ENCODE data around the gene SMYD3. TPM values are rescaled to one million over a fixed set of nuclear protein-coding genes. Genes with fewer than 3 reads are reported as not detected.

The SMYD3 gene
- total RNA-seq, 4 donors from 2014 or later: 11.6 to 26.9 (median 18.3) TPM

DNA sequence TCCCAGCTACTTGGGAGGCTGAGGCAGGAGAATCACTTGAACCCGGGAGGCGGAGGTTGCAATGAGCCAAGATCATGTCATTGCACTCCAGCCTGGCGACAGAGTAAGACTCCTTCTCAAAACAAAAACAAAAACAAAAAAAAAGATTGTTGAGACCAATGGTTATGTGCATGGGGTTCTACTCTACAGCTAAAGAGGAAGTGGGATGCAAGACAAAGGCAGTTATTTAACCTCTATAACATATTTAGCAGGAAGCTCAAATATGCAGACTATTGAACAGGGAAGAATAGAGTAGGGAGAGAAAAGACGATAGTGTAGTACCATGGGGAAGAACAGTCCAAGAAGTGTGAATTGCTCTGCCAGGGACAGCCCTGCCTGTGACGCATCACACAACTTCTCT is 227.7 kb downstream of the SMYD3 start:
- H3K36me3 ChIP-seq: no peaks in the 10 kb centered on the region
- H3K4me3 ChIP-seq: no peak overlapping the region
- no peak for ATAC-seq
- WGBS, 2 donors (ENCODE audit: low coverage in 1 of 2): 87 to 88% methylated on average over 2 to 5 of the region's 5 CpGs
- H3K27ac ChIP-seq: no peak overlapping the region
- H3K4me1 ChIP-seq: no peaks in the 10 kb centered on the region
- H3K9me3 ChIP-seq: no peaks in the 10 kb centered on the region
- no peaks in the 10 kb centered on the region for H3K27me3 ChIP-seq
- no peak for TF ChIP-seq EP300 (IDR thresholded peaks at IDR 0.05)
- TF ChIP-seq POLR2A (IDR thresholded peaks at IDR 0.05): no peak
- TF ChIP-seq POLR2AphosphoS5 (IDR thresholded peaks at IDR 0.05): no peak
- TF ChIP-seq, protein P1, sequence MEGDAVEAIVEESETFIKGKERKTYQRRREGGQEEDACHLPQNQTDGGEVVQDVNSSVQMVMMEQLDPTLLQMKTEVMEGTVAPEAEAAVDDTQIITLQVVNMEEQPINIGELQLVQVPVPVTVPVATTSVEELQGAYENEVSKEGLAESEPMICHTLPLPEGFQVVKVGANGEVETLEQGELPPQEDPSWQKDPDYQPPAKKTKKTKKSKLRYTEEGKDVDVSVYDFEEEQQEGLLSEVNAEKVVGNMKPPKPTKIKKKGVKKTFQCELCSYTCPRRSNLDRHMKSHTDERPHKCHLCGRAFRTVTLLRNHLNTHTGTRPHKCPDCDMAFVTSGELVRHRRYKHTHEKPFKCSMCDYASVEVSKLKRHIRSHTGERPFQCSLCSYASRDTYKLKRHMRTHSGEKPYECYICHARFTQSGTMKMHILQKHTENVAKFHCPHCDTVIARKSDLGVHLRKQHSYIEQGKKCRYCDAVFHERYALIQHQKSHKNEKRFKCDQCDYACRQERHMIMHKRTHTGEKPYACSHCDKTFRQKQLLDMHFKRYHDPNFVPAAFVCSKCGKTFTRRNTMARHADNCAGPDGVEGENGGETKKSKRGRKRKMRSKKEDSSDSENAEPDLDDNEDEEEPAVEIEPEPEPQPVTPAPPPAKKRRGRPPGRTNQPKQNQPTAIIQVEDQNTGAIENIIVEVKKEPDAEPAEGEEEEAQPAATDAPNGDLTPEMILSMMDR (IDR thresholded peaks at IDR 0.05): no peak

DNA sequence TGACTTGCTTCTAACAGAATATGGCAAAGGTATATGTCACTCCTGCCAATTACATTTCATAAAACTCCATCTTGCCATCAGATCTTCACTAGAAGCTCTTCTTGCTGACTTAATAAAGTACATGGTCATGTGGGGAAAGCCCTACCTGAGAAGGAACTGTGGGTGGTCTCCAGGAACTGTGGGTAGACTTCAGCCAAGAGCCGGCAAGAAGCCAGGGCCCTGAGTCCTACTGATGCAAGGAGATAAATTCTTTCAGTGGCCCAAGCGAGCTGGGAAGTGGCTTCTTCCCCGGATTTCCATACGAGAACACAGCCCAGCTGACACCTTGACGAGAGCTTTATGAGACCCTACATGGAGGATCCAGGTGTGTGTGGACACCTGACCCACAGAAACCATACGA is 228.7 kb downstream of the SMYD3 start:
- no peak overlapping the region for H3K27ac ChIP-seq
- H3K4me3 ChIP-seq: no peak overlapping the region
- no peaks in the 10 kb centered on the region for H3K4me1 ChIP-seq
- ATAC-seq: no peak
- 86 to 100% methylated on average over 1 to 4 of the region's 6 CpGs for WGBS, 2 donors (ENCODE audit: low coverage in 1 of 2)
- no peaks in the 10 kb centered on the region for H3K27me3 ChIP-seq
- TF ChIP-seq, protein P1 (IDR thresholded peaks at IDR 0.05): no peak
- TF ChIP-seq POLR2AphosphoS5 (IDR thresholded peaks at IDR 0.05) (no peak), EP300 (IDR thresholded peaks at IDR 0.05) (no peak), POLR2A (IDR thresholded peaks at IDR 0.05) (no peak)
- no peaks in the 10 kb centered on the region for H3K9me3 ChIP-seq
- no peaks in the 10 kb centered on the region for H3K36me3 ChIP-seq

DNA sequence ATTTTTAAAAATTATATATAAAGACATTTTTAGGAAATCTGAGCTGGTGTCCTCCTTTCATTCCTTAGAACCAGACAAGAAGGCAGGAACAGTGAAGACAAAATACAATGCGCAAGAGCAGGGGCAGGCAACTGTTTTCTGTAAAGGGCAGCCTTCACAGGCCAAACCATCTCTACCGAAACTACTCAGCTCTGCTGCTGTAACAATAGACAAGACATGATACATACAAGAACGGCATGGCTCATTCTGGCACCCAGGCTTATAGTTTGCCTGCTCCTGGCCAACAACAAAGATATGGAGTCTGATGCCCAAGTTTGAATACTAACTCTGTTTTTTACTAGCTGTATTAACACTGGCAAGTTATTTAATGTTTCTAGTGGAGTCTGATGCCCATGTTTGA is 232.0 kb downstream of the SMYD3 start:
- Histone ChIP-seq H3K36me3 (no peaks in the 10 kb centered on the region), H3K27me3 (no peaks in the 10 kb centered on the region), H3K4me1 (no peaks in the 10 kb centered on the region), H3K9me3 (no peaks in the 10 kb centered on the region), H3K27ac (no peak overlapping the region), H3K4me3 (no peak overlapping the region)
- TF ChIP-seq, protein P1 (IDR thresholded peaks at IDR 0.05): no peak
- TF ChIP-seq POLR2AphosphoS5 (IDR thresholded peaks at IDR 0.05) (no peak), POLR2A (IDR thresholded peaks at IDR 0.05) (no peak), EP300 (IDR thresholded peaks at IDR 0.05) (no peak)
- no peak for ATAC-seq
- 93 to 100% methylated on average over 1 to 3 of the region's 3 CpGs for WGBS, 2 donors (ENCODE audit: low coverage in 1 of 2)

DNA sequence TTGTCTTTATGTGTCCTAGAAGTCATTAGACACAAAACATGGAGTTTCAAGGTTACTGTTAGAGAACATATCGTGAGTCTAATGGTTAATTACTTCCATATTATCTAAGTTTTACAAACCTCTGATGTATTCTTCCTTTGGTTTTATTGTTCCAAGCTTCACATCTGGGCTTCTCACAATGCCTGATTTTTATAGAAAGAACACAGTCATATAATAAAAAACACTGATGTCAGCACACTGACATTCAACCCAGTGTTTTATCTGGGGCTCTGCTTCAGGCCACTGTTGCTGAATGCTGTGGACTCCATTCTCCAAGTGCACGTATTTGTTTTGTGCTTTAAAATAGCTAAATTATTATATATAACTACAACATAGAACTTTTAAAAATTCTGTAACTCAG is 232.9 kb downstream of the SMYD3 start:
- Histone ChIP-seq H3K27ac (no peak overlapping the region), H3K4me3 (no peak overlapping the region), H3K4me1 (no peaks in the 10 kb centered on the region), H3K27me3 (no peaks in the 10 kb centered on the region), H3K36me3 (no peaks in the 10 kb centered on the region), H3K9me3 (no peaks in the 10 kb centered on the region)
- WGBS, 2 donors (ENCODE audit: low coverage in 1 of 2): 76 to 84% methylated on average over 2 of the region's 2 CpGs
- ATAC-seq: no peak
- no peak for TF ChIP-seq POLR2A (IDR thresholded peaks at IDR 0.05)
- TF ChIP-seq, protein P1 (IDR thresholded peaks at IDR 0.05): no peak

DNA sequence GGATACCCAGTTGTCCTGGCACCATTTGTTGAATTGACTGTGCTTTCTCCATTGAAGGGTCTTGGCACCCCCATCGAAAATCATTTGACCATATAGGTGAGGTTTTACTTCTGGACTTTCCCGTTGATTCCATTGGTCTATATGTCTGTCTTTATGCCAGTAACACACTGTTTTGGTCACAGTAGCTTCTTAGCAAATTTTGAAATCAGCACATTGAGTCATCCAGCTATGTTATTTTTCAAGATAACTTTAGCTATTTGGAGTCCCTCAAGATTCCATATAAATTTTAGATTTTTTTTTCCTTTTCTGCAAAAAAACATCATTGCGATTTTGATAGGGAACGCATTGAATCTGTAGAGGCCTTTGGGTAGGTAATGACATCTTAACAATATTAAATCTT is 235.6 kb downstream of the SMYD3 start:
- Histone ChIP-seq H3K36me3 (no peaks in the 10 kb centered on the region), H3K4me3 (no peak overlapping the region), H3K27me3 (no peaks in the 10 kb centered on the region), H3K9me3 (no peaks in the 10 kb centered on the region), H3K27ac (no peak overlapping the region), H3K4me1 (no peaks in the 10 kb centered on the region)
- TF ChIP-seq, protein P1 (IDR thresholded peaks at IDR 0.05): no peak
- no peak for TF ChIP-seq EP300 (IDR thresholded peaks at IDR 0.05)
- TF ChIP-seq POLR2A (IDR thresholded peaks at IDR 0.05): no peak
- no peak for TF ChIP-seq POLR2AphosphoS5 (IDR thresholded peaks at IDR 0.05)
- ATAC-seq: no peak
- 95 to 96% methylated on average over 4 of the region's 4 CpGs for WGBS, 2 donors (ENCODE audit: low coverage in 1 of 2)

All from gastroesophageal sphincter (tissue), 4 donors.